ENCODE data around the gene TRPM1.
A peak's percentile ranks its signal among the peaks of the same experiment; 100 is the strongest.

Gene TRPM1

DNA sequence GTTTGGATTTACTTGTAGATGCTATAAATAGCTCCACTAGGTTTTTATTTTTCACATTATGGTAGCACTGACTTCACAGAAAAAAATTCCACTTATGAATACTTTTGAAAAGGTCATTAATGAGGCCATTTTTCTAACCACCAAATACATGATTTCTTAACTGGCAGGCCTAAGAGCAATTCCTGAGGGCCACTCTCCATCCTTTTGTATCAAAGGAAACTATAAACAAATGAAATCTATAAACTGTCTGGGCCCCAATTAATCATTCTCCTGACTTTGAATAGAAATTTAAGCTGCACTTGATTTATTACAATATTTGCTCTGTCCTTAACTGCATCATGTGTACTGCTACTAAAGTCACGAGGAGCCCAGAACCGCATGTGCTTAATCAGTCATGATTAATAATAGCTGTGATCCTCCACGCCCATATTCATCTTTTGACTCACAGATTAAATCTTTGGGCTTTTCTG, 85.0 kb downstream of the TRPM1 start:
- no peak for TF ChIP-seq GATA3 (IDR thresholded peaks at IDR 0.05; ENCODE audit: low read depth, low read length)
- no peak for TF ChIP-seq GATA2 (IDR thresholded peaks at IDR 0.05; ENCODE audit: low read depth, low read length)

DNA sequence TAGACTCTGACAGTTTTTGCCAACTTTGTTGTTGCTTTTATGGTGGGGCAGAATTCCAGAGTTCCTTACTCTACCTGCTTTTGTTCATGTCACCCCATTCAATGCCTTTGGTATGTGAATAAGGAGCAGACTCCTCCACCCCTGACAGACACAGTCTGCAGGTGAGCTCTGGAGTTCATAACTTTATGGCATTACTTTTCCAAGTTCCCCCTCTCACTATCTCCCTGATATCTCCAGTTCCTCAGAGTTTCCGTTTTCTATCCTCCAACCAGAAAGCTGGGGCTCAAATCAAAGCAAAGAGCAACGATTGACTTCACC, 87.0 kb downstream of the TRPM1 start:
- no peak for TF ChIP-seq GATA3 (IDR thresholded peaks at IDR 0.05; ENCODE audit: low read depth, low read length)
- no peak for TF ChIP-seq GATA2 (IDR thresholded peaks at IDR 0.05; ENCODE audit: low read depth, low read length)

DNA sequence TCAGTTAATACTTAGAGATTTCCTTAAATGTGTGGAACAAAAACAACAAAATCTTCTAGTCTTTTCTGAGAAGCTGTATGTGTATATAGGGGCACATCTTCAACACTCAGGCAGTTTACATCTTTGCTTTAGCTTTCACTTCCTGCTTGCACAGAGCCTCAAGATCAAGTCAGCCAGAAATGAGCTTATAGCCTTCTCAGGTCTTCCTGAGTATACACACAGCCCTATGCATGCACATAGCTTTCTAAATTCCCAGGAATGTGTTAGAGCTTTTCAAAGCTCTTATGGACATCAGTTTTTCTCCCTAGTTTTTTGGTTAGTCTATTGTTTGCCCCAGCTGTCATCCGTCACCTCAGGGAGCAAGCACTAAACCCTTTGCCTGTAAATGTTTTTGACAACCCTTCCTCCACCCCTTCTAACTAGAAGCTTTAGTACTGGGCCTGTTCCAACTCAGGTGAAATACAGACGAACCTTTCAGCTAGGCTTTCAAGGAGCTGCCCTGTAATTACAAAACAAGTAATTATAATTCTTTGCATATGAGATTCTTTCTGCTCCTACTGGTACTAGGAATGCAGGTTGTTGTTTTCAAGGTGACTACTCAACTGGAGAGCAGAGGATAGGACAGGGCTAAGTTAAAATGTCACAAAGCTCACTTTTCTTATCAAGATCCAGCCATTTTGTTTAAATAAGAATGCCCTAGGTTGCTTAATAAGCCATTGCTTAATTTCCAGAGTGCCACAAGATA, 87.5 kb downstream of the TRPM1 start:
- no peak for TF ChIP-seq GATA3 (IDR thresholded peaks at IDR 0.05; ENCODE audit: low read depth, low read length)
- no peak for TF ChIP-seq GATA2 (IDR thresholded peaks at IDR 0.05; ENCODE audit: low read depth, low read length)

DNA sequence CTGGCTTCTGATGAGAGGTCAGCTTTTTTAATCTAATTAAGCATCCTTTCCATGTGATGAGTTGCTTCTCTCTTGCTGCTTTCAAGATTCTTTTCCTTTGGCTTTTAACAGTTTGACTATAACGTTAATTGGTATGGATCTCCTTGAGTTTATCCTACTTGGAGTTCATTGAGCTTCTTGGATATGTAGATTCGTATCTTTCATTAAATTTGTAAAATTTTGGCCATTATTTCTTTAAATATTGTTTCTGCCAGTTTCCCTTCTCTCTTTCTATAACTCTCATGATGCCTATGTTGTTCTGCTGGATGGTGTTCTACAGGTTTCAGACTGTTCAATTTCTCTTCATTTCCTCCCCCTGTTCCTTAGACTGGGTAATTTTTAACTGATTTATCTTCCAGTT, 89.1 kb downstream of the TRPM1 start:
- TF ChIP-seq GATA2 (IDR thresholded peaks at IDR 0.05; ENCODE audit: low read depth, low read length) (no peak), GATA3 (IDR thresholded peaks at IDR 0.05; ENCODE audit: low read depth, low read length) (no peak)

DNA sequence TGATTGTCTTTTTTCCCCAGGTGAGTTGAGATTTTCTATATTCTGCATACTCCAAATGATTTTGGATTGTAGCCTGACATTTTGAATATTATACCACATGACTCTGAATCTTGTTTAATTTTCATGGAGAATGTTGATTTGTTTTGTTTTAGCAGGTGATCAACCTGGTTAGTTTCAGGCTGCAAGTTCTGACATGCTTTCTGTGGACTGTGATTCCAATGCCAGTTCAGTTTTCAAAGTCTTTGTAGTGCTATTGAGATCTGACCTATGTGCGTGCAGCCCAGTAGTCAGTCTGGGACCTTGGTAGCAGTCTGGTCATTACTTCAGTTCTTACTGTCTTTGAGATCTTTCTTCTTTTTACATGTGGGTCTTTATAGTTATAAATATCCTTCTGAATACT, 91.5 kb downstream of the TRPM1 start:
- TF ChIP-seq GATA3 (IDR thresholded peaks at IDR 0.05; ENCODE audit: low read depth, low read length): no peak
- TF ChIP-seq GATA2 (IDR thresholded peaks at IDR 0.05; ENCODE audit: low read depth, low read length): no peak

DNA sequence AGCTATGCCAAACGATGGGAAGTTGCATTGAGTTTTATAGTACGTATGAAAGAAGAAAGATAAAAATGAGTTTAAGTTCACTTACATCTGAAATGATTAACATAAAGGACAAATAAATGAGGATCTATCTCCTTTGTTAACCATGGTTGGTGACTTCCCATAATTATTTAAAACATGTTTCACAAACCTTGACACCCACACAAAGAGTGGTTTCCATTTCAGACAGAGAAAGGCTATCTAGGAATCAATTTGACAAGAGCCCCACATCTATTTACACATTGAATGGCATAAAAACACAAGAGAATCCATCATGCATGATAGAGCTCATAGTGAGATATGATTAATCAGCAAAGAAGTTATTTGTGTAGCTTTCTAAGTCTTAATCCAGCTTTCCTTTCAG, 95.9 kb downstream of the TRPM1 start:
- TF ChIP-seq GATA3 (IDR thresholded peaks at IDR 0.05; ENCODE audit: low read depth, low read length): no peak
- no peak for TF ChIP-seq GATA2 (IDR thresholded peaks at IDR 0.05; ENCODE audit: low read depth, low read length)

DNA sequence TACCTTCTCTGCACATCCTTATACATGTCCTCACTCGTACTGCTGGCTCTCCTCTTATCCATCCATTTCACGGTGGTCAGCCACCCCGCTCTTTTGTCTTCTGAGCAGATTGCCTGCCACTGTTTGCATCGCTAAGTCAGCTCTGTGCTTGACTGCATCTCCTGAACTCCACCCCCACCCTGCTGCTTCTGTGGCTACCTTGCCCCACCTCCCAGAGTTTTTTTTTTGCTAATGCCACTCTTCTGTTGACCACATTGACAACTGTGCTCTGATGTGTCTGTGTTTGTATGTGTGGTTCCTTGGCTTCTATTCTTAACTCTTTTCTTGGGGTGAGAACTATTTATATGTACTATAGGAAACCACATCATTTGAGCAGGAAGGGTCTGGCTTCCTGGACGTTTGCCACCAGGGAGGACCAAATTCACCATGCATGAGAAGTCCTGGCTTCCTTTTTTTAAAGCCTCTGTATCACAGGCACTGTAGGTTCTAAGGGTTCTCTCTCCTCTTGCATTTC, 97.2 kb downstream of the TRPM1 start:
- TF ChIP-seq GATA3 (IDR thresholded peaks at IDR 0.05; ENCODE audit: low read depth, low read length) (no peak), GATA2 (IDR thresholded peaks at IDR 0.05; ENCODE audit: low read depth, low read length) (no peak)

DNA sequence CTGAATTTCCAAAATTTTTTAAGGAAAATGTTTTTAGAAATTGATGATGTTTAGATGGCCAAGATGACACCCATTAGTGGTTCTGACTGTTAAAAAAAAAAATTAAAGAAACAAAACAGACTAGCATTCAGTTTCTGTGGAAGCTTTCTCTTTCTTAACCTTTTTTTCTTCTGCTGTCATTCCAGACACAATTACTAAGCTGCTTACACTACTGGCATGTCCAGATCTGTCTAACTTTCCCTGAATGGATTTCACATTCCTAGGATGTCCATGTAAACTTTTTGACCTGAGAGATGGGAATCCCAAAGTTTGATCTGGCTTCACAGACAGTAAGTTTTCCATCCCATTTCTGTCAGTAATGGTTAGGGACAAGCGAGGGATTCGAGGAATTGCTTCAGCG, 99.8 kb downstream of the TRPM1 start:
- TF ChIP-seq GATA3 (IDR thresholded peaks at IDR 0.05; ENCODE audit: low read depth, low read length): no peak
- no peak for TF ChIP-seq GATA2 (IDR thresholded peaks at IDR 0.05; ENCODE audit: low read depth, low read length)

DNA sequence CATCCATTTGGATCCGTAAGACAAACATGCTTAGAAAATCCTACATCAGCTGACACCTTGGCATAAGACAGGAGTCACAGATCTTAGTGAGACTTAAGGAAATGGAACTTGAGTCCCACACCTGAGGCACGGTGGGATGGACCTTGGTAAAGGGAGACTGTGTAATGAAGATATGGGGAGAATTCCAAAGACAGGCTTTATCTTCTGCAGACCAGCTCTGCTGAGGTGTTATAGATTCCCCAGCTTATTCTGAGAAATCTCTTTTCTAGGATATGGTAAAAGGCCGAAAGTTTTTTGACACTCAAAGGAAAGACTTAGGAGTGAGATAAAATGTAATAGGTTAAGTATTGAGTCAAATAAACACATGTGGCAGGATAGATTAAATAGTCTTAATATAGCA, 101.8 kb downstream of the TRPM1 start:
- no peak for TF ChIP-seq GATA3 (IDR thresholded peaks at IDR 0.05; ENCODE audit: low read depth, low read length)
- TF ChIP-seq GATA2 (IDR thresholded peaks at IDR 0.05; ENCODE audit: low read depth, low read length): no peak

DNA sequence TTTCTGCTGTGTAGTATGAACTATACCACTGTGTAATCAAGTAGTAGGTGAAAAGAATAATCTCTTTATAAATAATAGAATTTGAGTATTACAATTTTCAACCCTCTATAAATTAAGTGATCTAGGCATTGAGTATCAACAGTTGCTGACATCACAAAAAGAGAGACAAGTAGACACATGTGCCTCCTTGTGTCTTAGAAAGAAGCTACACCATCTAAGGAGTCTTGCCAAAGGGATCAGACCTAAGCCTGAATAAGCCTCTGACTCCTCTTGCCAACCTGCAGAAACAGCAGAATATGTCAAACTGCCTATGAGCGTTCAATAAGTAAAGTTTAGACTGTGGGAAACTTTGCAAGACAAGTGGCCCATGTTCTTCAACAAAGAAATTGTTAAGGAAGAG, 104.3 kb downstream of the TRPM1 start:
- TF ChIP-seq GATA3 (IDR thresholded peaks at IDR 0.05; ENCODE audit: low read depth, low read length) (no peak), GATA2 (IDR thresholded peaks at IDR 0.05; ENCODE audit: low read depth, low read length) (no peak)

DNA sequence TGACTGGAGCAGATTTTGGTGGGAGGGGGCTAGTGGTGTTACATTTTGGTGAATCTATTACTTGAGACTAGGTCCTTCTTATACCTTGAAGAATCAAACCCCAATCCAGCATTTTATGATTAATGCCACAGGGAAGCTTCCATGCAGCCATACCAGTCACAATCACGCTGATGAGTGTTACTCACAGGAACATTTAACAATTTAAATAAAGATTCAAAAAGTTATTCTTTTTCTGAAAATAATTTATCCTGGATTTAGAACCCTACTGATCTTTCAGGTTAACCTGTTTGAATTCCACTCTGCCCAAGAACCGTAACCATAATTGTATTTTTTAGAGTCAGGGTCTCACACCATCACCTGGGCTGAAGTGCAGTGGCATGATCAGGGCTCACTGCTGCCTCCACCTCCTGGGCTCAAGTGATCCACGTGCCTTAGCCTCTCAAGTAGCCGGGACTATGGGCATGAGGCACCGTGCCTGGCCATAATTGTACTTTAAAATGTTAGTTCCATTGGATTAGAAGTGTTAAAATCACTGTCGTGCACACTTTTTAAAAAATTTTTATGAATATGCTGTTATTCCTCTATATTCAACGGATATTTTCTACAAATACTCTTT, 109.2 kb downstream of the TRPM1 start:
- TF ChIP-seq GATA3 (IDR thresholded peaks at IDR 0.05; ENCODE audit: low read depth, low read length) (no peak), GATA2 (IDR thresholded peaks at IDR 0.05; ENCODE audit: low read depth, low read length) (no peak)

DNA sequence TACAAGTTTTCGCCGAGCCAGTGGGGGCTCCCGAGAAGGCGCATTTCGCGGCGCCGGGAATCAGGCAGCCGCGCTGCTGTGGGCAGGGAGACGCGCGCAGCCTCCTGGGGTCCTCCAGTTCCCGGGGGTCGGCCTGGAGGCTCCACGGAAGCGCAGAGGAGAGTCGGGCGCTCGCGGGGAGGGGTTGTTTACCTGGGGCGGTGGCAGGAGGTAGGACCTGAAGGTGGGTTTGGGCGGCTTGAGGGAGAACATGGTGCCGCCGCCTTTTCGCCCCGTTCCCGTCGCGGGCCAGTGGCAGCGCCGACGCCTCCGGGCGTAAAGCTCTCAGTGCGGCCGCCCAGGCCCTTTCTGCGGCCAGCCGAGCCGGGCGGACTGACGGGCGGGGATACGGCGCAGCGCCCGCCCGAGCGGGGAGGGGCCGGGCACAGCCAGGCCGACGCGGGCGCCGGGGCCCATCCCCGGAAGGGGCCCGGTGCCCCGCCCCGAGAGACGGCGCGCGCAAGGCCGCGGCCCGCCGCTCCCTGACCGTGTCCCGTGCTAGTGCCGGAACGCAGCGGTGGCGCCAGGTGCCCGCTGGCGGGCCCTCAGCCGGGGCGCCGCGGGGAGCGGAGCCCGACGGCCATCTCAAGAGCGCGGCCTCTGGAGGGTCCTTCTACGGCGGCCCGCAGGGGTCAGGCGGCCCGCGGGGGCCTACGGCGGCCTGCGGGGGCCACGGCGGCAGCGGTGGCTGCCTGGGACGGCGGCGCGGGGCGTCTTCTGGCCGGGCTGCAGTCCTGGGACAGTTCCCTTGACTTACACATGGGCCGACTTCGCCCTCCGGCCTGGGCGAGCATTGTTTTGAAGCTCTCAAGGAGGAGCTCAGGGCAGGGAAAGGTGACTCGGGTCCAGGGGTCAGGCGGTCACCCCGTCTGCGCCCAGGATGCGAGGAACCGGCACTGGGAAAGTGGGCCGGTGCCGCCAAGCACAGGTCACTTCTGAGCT, 110.0 kb downstream of the TRPM1 start, which contains the start of gene MTMR10:
MTMR10 (minus strand) TSS at position 374 of the 981 bp plus-strand sequence; CDS start at position 252, 122 bp downstream.
- TF ChIP-seq GATA2 (IDR thresholded peaks at IDR 0.05; ENCODE audit: low read depth, low read length) (no peak), GATA3 (IDR thresholded peaks at IDR 0.05; ENCODE audit: low read depth, low read length) (no peak)

DNA sequence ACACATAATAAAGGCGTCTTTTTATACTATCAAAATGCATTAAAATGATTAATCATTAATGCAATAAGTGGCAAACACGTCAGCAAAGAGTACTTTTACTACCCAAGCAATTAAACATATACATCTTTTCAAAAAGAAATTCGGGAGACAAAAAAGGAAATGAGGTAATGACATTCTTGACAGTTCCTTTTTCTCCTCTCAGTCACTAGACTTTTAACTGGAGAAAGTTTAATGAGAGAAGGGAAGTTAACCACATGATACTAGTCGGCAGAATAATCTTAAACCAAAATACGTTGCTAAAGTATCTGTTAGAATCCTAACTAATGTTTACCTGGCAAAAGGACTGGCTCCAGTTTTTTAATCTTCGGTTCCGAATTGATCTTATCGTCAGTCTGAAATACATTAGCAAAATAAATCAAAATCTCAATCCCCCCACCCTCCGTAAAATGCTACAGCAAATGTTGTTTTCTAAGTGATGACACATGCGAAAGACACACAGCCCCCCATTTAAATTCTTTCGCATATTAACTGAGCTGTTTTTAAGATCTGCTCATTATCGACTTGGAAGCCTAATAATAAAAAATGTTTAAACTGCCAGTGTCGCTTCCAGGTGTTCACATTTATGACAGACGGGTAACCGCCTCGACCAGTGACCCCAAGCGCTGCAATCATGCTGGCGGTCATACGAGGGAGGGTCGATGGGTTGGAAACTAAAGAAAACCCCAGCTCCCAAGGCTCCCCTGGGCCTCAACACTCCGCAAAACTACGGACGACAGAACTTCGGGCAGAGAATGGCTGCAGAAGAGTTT, 110.9 kb downstream of the TRPM1 start:
- 0 out of 2 replicates have a peak, but pooled peaks have one; percentile 16 for TF ChIP-seq GATA3 (IDR thresholded peaks at IDR 0.05; ENCODE audit: low read depth, low read length)
- TF ChIP-seq GATA2 (IDR thresholded peaks at IDR 0.05; ENCODE audit: low read depth, low read length): no peak
